Measurements from ENCODE around the gene UBE2D1. TPM values are rescaled to one million over a fixed set of nuclear protein-coding genes. Genes with fewer than 3 reads are reported as not detected.

The UBE2D1 gene
- total RNA-seq, 1 donor from 2014 or later: 6.7 TPM

Other genes with a start within 250 kb of the UBE2D1 start
- gene IPMK, start 67.1 kb upstream of the UBE2D1 start, total RNA-seq: 4.8 and 5.0 TPM in 2 replicates
- 16.8 and 19.8 TPM in 2 replicates for gene CISD1, start 65.8 kb upstream of the UBE2D1 start, total RNA-seq
- 24.8 and 31.3 TPM in 2 replicates for gene TFAM, start 50.4 kb downstream of the UBE2D1 start, total RNA-seq
- under 0.01 and 0.20 TPM in 2 replicates for gene BICC1, start 177.9 kb downstream of the UBE2D1 start, total RNA-seq